Keratinocyte (primary cell): Measurements from ENCODE around the gene MRPL9.

Experiments used
- EZH2 ChIP-seq: IDR thresholded peaks from one replicate; pipeline ENCODE4 v1.6.1; 2012; ENCODE audit warnings: inconsistent platforms, mild to moderate bottlenecking, low read length, moderate library complexity
- TF ChIP-seq, protein P1 (sequence below), 3 experiments: IDR thresholded peaks in 1 of 3; conservative IDR thresholded peaks in 1 of 3; optimal IDR thresholded peaks in 1 of 3; 2 replicates in 2 of 3; 3 replicates in 1 of 3; pipeline versions ENCODE3 to v1.5.1; 2011; ENCODE audit warnings: low read length in 3 of 3, mild to moderate bottlenecking in 3 of 3, moderate library complexity in 2 of 3, control low read depth in 1 of 3, inconsistent platforms in 1 of 3; ENCODE audit not compliant: insufficient read depth in 2 of 3; ENCODE audit errors: extremely low read depth in 1 of 3

DNA sequence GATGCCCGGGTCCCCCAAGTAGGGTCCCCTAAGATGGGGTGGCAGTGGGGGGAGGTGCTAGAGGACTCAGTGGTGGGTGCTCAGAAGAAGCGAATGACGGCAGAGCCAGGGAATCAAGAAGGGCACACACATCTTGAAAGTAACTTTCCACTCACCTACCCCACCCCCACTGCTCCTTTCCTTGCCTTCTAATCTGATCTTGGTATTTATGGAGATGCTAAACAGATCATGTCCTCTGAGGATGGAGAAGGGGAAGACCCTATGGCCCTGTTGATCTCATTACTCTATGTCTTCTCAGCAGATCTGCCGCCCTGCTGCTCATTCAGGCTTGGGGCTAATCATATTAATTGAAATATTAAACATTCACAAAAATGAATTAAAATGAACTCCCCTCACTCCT is 44.6 kb downstream of the MRPL9 start:
- TF ChIP-seq, protein P1, sequence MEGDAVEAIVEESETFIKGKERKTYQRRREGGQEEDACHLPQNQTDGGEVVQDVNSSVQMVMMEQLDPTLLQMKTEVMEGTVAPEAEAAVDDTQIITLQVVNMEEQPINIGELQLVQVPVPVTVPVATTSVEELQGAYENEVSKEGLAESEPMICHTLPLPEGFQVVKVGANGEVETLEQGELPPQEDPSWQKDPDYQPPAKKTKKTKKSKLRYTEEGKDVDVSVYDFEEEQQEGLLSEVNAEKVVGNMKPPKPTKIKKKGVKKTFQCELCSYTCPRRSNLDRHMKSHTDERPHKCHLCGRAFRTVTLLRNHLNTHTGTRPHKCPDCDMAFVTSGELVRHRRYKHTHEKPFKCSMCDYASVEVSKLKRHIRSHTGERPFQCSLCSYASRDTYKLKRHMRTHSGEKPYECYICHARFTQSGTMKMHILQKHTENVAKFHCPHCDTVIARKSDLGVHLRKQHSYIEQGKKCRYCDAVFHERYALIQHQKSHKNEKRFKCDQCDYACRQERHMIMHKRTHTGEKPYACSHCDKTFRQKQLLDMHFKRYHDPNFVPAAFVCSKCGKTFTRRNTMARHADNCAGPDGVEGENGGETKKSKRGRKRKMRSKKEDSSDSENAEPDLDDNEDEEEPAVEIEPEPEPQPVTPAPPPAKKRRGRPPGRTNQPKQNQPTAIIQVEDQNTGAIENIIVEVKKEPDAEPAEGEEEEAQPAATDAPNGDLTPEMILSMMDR (optimal IDR thresholded peaks at IDR 0.05 in 1 of 3, IDR thresholded peaks at IDR 0.05 in 1 of 3, conservative IDR thresholded peaks at IDR 0.05 in 1 of 3; ENCODE audit: extremely low read depth in 1 of 3, insufficient read depth in 2 of 3, low read length in 3 of 3), result no peak
- TF ChIP-seq EZH2, result no peak
